NOMO-1 (cell line): ENCODE measurements around the gene SFMBT2.

Experiments used
- DNase-seq, 2 experiments: peaks; one replicate each; lab custom pipeline; 2025; ENCODE audit not compliant: unreplicated experiment in 2 of 2; lab: John Stamatoyannopoulos, UW

The SFMBT2 gene

DNA sequence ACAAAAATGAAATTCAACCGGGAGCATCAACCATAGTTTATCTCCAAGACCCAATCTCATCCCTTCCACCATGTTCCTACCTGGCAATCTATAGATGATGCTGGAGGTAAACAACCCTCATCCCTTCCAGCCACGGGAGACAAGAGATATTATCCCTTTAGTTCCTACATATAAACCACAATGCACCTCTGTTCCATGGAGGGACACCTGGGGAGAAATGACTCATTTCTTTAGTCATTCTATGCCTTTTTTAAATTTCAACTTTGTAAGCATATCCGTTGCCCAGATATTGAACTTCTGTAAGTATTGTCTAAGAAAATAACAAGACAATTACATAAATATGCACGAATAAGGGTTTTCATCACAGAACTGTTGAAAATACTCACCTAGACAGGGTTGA lies 15.5 kb upstream of the SFMBT2 start:
- no peak for DNase-seq

DNA sequence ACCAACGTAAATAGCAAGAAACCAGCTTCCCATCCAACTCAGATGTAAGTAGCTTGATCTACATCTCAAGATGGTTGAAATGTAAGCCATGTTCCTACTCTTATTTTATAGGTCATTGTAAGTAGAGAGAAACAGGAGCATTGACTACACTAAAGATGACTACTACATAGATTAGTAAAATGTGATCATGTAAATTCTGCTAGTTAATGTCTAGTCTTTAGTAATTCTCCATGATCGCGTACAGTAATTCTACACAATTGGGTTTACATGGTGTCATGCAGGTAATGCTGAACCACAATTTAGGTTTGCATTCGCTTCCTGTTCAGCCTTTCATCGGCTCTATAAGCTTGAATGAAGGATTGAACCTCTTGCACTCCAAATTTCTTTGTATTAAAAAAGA lies 14.9 kb upstream of the SFMBT2 start:
- DNase-seq, result no peak

- DNase-seq, result no peak
Measured at GRCh38 chr10:7424919-7425318, 14.1 kb upstream of the SFMBT2 start.

GRCh38 chr10:7424315-7424714 lies 13.5 kb upstream of the SFMBT2 start:
- DNase-seq, result peak; percentile 18 to 51

DNA sequence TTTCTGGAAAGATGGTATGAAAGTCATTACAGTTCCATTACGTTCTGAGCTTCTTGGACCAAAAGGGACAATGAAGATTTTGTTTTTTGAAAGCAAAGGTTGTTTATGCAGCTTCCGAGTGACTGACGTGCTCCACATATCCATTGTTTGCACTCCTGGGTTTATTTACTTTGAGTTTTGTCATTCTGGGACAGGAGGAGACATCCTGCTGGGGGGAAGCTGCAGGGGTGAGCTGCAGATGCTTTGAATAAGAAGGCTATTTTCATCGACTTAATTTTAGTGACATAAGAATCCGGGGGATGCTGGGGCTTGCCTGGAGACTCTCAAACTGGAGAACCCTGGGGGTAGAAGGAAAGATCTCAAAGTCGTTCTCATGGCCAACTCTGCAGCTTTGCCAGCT lies 12.7 kb upstream of the SFMBT2 start:
- no peak for DNase-seq

DNA sequence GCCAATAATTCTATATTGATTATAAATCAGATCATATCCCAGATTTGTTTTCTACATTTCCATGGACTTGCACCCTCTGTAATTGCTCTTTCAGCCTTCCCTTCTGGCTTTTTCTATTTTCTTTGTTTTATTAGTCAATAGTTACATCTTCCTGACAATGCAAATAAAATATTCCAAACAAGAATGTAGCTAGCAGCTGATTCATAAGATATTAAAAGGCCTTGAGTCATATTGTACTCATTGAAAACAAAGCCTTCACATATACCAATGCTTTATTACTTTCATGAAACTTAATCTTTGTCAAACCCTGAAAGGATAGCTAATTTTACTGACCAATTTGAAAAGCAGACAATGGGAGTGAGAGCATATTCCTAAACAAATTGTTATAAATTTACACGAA lies 10.7 kb upstream of the SFMBT2 start:
- no peak for DNase-seq

DNA sequence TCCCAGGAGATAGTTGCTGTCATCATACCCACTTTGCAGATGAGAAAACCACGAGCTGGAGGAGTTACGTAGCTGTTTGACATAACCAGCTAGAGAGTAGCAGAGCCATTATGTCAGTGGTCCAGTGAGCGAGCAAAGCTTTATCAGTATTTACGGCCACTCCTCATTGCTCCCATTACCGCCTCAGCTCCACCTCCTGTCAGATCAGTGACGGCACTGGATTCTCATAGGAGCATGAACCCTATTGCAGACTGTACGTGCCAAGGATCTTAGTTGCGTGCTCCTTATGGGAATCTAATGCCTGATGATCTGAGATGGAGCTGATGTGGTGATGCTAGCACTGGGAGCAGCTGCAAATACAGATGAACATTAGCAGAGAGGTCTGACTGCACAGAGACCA lies 9.2 kb upstream of the SFMBT2 start:
- no peak for DNase-seq

- DNase-seq, result no peak
Measured at GRCh38 chr10:7417807-7418206, 7.0 kb upstream of the SFMBT2 start.

DNA sequence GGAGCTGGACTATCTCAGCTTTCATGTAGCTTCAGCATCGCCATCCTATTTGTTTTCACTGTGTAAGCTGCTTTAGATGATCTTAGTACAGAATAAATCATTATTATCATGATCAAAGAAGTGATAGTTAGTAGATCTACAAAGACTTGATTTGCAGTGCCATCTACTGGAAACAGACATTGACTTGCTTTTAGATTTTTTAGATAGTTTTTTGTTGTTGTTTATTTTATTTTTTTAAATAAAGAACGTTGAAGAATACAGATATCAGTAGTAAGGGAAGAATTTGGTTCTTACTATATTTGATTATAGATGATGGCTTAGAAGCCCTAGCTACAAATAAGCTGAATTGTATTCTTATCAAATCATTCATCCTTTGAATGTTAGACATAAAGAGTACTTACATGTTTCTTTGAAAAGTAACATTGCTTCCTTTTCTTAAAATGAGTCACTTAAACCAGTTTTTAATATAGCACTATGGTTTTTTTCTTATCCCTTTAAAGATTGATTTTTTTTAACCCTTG lies 6.3 kb upstream of the SFMBT2 start:
- peak in 1 of 2 experiments; percentile 51 for DNase-seq

DNA sequence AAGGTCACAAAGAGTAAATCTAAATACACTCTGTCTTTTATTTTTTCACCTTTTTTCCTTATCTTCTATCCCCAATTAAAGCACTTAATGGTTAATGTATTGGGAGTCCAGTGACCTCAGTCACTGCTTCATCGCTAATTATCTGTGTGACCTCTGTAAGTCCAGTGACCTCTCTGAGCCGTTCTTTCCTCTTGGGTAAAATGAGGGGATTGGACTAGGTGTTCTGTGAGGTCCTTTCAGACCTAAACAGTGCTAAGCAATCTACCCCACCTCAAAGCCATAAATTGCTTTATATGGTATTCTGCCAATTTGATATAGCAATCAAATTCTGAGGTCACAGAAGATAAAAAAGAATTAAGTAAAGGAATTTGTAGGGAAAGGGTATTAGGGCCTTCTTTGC lies 3.9 kb upstream of the SFMBT2 start:
- no peak for DNase-seq

DNA sequence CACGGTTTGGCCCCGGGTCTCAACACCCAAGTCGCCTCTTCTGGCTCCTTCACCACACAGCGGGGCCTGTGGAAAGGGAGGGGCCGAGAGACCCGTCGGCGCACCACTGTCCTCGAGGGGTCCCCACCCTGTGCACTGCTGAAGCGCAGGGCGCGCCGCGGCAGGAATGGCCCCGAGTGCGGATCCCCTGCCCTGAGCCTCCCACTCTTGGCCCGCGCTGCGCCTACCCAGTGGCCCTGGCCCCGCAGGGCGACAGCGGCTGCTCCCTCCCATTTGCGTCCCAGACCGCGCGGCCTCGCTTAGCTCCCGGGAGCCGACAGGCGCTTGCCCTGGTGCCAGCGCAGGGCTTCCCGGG lies 2.1 kb upstream of the SFMBT2 start:
- DNase-seq, result no peak

GRCh38 chr10:7412237-7412927 lies 1.5 kb upstream of the SFMBT2 start:
- no peak for DNase-seq

- DNase-seq, result no peak
Measured at GRCh38 chr10:7411671-7412128, 866 bp upstream of the SFMBT2 start.

- no peak for DNase-seq
Measured at GRCh38 chr10:7410301-7410861, 453 bp downstream of the SFMBT2 start.

DNA sequence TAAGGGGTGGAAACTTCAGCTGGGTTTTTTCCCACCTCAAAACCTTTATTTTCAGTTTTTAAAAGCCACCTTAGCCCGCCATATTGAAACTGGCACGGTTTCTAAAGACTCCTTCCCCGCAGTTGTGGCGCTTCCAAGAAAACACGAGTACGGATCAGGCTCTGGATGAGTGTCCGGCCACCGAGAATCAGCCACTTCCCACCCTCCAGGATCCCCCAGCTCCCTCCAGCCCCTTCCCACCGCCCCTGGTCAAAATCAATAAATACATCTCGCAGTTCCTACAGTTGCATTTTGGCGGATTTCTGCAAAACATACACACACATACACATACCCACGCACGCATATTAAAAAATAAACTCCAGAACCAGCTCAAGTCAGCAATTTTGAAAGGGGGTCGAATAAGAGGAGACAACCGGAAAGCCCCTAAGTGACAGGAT lies 1.1 kb downstream of the SFMBT2 start:
- no peak for DNase-seq

DNA sequence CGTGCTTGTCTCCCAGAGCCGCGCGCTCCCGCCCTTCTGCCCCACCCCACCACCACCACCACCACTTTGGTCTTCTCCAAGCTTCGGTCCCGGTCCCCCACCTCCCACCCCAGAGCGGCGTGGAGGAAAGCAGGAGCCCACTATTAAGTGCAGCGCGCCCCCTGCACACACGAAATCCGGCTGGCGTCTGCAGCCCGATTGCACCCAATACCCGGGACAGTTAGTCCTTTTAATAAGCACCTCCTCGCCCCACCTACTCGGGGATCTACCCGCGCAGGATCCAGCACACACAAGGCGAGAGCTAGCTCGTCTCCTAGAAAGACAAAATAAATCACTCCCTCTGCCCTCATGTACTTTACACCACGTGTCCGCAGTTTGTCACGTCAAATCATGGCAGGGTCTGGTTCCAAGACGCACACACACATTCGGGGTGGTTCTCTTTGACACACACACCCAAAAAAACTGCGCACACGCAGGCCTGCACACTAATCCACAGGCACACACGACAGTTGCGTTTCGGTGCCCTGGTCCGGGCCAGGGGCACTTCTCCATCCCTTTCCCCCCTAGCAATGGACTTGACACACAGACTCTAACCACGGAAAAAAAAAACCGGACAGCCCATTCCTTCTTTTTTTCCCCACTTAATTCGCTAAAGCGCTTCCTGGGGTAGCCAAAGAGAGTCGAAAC lies 1.6 kb downstream of the SFMBT2 start:
- DNase-seq, result peak; percentile 55 to 65

DNA sequence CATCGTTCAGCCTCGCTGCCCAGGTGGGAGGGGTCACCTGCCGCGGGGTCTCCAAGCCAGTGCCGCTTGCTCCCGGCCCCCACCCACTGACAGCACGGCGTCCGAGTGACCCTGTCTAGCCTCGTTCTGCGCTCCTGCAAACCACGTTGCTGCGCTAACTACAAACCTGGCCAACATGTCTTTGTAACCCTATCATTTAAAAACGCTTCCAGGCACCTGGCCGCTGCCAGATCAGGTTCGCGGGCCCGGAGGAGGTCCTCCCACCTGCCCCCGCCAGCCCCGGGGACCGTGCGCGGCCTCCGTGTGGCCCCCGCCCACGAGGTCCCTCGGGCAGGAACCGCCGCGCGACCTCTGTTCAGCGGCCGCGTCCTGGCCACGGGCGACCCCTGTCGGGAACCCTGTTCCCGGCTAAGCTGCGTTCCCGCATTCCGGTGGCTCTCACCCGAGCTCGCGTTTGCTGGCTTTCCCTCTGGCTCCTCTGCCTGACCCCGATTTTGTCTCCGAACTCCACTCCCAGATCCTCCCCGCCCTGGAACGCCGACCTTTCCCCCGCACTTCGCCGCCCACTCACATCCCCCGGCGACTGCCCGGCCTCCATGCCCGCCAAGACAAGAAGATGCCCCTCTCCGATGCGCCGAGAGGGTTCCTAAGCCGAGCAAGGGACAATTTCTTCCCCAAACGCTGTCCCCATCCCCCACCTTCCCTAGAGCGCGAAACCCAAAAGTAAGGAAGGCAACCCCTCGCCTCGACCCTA lies 2.4 kb downstream of the SFMBT2 start:
- DNase-seq, result peak; percentile 36 to 58

- DNase-seq, result peak in 1 of 2 experiments; percentile 22
Measured at GRCh38 chr10:7407368-7408290, 3.2 kb downstream of the SFMBT2 start.

DNA sequence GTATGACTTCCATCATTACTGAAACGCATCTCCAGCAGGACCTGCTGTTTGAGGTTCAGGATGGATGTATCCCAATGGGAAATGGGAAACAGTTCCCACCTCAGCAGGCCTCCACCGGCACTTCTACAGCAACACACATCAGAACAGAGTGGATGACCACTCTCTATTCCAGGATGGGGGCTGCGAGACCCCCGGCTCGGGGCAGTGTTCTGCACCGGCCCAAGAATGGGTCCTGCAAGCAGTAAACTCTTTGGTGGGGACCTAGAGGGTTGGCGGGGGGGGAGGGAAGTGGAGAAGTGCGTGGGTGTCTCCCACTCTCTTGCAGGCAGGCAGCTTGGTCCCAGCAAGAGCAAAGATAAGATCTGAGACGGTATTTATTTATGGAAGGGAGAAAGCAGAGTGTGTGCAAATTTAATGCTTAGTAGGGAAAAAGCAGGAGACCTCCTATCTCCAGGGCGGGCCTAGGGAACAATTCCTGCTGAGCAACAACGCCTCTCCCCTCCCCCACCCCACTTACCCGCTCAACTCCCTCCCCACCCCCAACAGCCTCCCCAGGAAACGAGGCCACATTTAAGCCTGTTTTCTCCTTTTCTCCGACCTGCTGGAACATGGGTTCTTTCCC lies 4.0 kb downstream of the SFMBT2 start:
- no peak for DNase-seq

GRCh38 chr10:7405637-7406036 lies 5.2 kb downstream of the SFMBT2 start:
- DNase-seq, result peak; percentile 9 to 41
